Omental fat pad (tissue), 4 donors: ENCODE results near the gene RGS9. TPM values are rescaled to one million over a fixed set of nuclear protein-coding genes. Genes with fewer than 3 reads are reported as not detected.

Experiments
- ATAC-seq: fragments of 150-250 bp; one replicate; pipeline ENCODE4 v1.9.1; 2016; ENCODE audit warnings: mild to moderate bottlenecking, moderate library complexity; ENCODE audit not compliant: low FRiP score
- DNase-seq: peaks from one replicate; pipeline ENCODE4 v3.0.0-alpha.2; 2019; ENCODE audit warnings: low spot score
- CTCF ChIP-seq, 3 donors: fragments of 450-650 bp; IDR thresholded peaks; one replicate each; pipeline ENCODE4 v1.5.1; 2016 to 2017; ENCODE audit warnings: antibody characterized with exemption in 3 of 3, mild to moderate bottlenecking in 3 of 3, moderate library complexity in 2 of 3
- small RNA-seq: library from RNA; depleted of rRNA; stranded (forward); fragments of <200 nt; gene quantifications from one replicate; pipeline ENCODE3, GENCODE V24; 2016
- total RNA-seq, 4 donors: library from RNA; depleted of rRNA; stranded (reverse); fragments of >200 nt; gene quantifications; one replicate each; pipeline ENCODE4 v1.1.0, GENCODE V29; 2016

RGS9 gene
- total RNA-seq, 4 donors from 2014 or later, result 1.1 to 5.6 (median 3.4) TPM

DNA sequence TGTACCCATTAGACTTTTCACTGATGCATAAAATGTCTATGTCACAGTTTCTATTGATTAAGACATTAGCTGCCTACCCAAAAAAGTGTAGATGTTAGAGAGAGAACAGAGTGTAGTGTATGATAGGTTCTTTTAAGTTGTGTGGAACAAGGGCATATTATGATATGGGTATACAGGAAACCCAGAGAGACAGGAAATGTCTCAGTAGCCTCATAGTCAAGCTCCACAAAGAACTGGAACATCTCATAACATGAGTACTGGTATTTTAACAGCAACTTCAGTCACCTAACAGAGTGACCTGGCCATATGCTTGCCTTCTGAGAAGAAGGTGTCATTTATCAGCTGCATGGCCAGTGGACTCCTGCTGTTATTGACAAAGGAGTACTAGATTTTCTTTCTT is 128.1 kb downstream of the RGS9 start:
- no peak for ATAC-seq
- no peak for DNase-seq
- TF ChIP-seq CTCF (IDR thresholded peaks at IDR 0.05), result no peak

DNA sequence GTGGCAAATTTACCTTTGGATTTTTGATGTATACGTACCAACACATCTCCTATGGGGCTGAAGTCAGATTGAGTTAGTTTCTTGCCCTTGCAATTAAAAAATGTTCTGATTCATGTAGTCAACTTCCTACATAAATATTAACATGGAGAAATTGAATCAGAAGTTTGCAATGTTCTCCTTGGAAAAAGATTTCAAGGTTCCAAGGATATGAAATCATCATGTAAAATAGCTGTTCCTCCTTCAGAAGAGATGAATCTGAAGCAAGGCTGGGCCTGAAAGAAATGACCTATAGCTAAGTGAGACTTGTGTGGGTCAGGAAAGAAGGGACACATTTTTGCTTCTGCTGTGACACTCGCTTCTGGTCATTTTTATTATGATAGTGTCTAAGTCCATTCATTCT is 131.7 kb downstream of the RGS9 start:
- DNase-seq (no peak), ATAC-seq (no peak)
- TF ChIP-seq CTCF (IDR thresholded peaks at IDR 0.05), result no peak

DNA sequence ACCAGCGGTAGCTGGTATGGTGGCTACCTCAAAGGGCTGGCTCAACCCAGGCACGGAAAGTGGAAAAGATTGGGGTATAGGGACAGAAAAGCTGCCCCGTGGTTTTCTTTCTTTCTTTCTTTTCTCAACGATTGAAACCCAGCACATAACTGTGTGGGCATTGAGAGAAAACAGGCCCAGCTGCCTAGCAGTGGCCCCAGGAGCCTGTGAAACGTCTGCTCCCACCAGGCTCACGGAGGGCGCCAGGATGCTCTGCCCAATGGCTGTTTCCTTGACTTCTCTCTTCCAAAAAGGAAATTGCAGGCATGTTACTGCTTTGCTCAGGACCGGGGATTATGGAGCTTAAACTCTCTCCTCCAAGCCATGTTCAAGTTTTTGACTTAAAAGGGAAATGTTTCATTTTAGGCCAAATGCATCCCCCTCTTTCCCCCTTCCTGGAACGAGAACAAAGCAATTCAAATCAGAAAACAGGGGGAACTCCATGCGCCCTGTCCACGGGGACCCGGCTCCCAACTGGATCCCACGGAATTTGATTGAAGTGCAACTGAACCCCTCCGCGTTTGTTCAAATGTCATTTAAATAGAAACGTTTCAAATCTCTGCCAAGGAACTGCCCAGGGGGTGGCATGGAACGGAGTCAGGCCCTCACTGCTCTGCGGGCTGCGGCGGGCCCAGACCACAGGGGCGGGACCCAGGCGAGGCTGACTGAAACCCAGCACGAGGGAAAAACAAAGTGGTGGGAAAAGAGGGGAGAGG is 133.5 kb downstream of the RGS9 start:
- DNase-seq (no peak), ATAC-seq (no peak)
- TF ChIP-seq CTCF (IDR thresholded peaks at IDR 0.05), result no peak

DNA sequence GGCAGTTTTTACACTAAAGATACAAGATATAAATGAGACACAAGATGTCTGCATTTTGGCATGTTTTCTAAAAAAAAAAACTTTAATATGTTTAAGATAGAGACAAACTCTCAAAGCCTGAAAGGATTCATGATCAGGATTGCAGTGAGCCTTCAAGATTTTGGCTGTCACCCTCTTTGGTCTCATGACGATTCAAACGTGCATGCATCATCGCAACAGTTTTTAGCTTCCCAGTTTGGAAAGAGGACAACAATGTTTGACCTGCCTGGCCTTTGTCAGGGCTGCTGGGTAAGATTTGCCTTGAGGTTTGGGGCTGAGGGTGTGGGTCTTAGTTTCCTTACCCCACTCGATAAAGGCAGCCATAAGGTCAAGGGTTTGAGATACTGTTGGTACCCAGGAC is 134.1 kb downstream of the RGS9 start:
- no peak for ATAC-seq
- DNase-seq, result no peak
- TF ChIP-seq CTCF (IDR thresholded peaks at IDR 0.05), result no peak

Small RNA genes within 50 kb of the gene (small RNA-seq; reads per million reads assigned to genes)
- not detected for gene AC060771.1

Other genes with a start within 250 kb of the RGS9 start
- 1 to 10 TPM; 1.3 to 6.5 (median 4.1) TPM for gene LRRC37A3, start 217.9 kb upstream of the RGS9 start, total RNA-seq
- gene GNA13, start 80.6 kb upstream of the RGS9 start, total RNA-seq, result 10 to 100 TPM; 48.8 to 92.5 (median 63.3) TPM